OCI-LY1 (cell line): Measurements from ENCODE around the gene SMYD3.

Experiments
- EZH2 ChIP-seq: fragments of 200-600 bp; sonication (generic), shearing (Covaris generic); IDR thresholded peaks from 2 replicates; pipeline ENCODE4 v1.8.0; 2017; ENCODE audit warnings: borderline replicate concordance, mixed run types, mild to moderate bottlenecking, antibody characterized with exemption, low read length, moderate library complexity, mixed read lengths
- TF ChIP-seq, protein P1 (sequence below): fragments of 200-600 bp; sonication (generic), shearing (Covaris generic); IDR thresholded peaks from 2 replicates; pipeline ENCODE4 v1.5.1; 2017; ENCODE audit warnings: mild to moderate bottlenecking, antibody characterized with exemption, low read length, moderate library complexity, mixed read lengths

DNA sequence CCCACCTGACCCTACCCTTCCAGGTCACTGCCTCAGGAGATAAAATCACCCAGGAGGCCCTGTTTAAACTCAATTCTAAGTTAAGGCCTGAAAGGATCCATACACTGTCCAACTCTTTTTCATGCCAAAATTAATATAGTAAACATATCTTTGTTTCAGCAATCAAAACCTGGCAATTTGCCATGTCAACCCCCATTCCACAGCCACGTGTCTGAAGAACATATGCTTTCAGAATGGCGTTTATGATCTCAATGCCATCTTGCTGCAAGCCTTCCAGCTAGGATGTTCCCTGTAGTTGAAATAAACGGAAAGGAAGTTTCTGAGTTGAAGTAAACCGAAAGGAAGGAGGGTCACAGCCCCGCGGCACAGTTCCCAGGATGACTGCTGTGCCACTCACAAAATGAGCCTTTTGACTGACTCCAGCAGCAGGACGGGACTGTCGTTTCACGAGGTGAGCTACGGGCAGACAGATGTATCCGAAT, 472.0 kb downstream of the SMYD3 start:
- TF ChIP-seq EZH2, result no peak
- TF ChIP-seq, protein P1, sequence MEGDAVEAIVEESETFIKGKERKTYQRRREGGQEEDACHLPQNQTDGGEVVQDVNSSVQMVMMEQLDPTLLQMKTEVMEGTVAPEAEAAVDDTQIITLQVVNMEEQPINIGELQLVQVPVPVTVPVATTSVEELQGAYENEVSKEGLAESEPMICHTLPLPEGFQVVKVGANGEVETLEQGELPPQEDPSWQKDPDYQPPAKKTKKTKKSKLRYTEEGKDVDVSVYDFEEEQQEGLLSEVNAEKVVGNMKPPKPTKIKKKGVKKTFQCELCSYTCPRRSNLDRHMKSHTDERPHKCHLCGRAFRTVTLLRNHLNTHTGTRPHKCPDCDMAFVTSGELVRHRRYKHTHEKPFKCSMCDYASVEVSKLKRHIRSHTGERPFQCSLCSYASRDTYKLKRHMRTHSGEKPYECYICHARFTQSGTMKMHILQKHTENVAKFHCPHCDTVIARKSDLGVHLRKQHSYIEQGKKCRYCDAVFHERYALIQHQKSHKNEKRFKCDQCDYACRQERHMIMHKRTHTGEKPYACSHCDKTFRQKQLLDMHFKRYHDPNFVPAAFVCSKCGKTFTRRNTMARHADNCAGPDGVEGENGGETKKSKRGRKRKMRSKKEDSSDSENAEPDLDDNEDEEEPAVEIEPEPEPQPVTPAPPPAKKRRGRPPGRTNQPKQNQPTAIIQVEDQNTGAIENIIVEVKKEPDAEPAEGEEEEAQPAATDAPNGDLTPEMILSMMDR, result no peak
